GDM1 (cell line): Measurements from ENCODE around the gene MED12.
A peak's percentile ranks its signal among the peaks of the same experiment; 100 is the strongest.

Experiments used
- DNase-seq: peaks from one replicate; lab custom pipeline; 2025; lab: John Stamatoyannopoulos, UW

Gene MED12

GRCh38 chrX:71107762-71108360 lies 10.5 kb upstream of the MED12 start:
- peak; percentile 82 for DNase-seq

GRCh38 chrX:71109051-71109450 lies 9.3 kb upstream of the MED12 start:
- DNase-seq = no peak

GRCh38 chrX:71111141-71111843 lies 7.1 kb upstream of the MED12 start, which contains the start of gene IL2RG:
Gene IL2RG (minus strand): TSS chrX:71111577. CDS start chrX:71111539, 38 bp downstream.
- peak; percentile 52 for DNase-seq

DNA sequence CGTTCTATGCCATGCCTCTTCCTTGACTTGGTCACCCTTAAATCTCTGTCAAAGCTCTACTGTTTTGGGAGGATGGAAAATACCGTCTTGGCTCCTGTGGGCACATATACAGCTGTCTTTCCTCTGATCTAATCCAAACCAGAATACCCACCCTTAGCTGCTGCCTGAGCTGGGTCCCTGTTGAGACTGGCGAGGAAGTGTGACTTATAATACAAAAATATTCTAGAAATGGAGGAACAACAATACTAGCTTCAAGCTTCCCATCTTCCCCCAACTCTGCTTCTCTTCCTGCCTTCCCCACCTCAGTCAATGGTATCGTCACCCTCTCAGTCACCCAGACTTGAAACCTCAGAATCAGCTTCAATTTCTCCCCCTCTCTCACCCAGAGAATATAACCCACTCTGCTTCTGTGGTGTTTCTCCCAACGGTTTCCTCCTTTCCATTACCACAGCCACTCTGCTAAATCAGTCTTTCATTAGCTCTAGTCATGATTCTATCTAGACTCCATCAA lies 6.4 kb upstream of the MED12 start:
- DNase-seq = peak; percentile 51

- DNase-seq = no peak
Measured at GRCh38 chrX:71117358-71117757, 1.0 kb upstream of the MED12 start.

GRCh38 chrX:71118985-71119535 lies 664 bp downstream of the MED12 start:
- no peak for DNase-seq

- no peak for DNase-seq
Measured at GRCh38 chrX:71128166-71128833, 9.9 kb downstream of the MED12 start.

- DNase-seq = peak; percentile 68
Measured at GRCh38 chrX:71128915-71129765, 10.7 kb downstream of the MED12 start.

GRCh38 chrX:71131510-71131909 lies 13.1 kb downstream of the MED12 start:
- no peak for DNase-seq

DNA sequence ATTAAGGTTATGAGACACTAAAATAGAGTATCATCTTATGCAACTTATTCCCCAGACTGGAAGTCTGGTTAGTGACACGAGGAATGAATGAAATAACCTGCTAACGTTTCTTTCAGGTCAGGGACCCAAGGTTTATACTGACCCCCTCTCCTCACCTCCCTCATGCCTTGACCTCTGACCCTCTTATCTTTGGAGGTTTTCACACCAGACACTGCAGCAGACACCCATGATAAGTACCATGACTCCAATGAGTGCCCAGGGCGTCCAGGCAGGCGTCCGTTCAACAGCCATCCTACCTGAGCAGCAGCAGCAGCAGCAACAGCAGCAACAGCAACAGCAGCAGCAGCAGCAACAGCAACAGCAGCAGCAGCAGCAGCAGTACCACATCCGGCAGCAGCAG lies 22.0 kb downstream of the MED12 start:
- DNase-seq = no peak

DNA sequence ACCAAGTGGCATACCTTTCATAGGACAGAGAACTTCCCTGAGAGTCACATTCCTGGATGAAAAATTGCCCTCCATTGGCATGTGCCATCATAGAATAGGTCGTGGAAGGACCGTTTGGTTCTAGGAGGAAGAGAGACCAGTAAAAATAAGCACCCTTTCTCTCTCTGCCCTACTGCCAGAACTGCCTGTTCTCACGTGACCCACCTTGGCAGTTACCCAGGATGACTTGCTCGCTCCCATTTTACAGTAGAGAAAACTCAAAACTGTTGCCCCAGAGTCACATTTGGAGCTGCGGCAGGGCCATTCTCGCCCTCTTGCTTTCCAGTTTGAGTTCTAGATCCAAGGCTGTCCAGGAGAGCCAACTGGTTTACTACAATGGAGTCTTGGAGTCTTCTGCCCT lies 25.1 kb downstream of the MED12 start:
- no peak for DNase-seq

- DNase-seq = no peak
Measured at GRCh38 chrX:71144651-71145050, 26.3 kb downstream of the MED12 start, which contains the start of gene NLGN3. Gene NLGN3 (plus strand): TSS chrX:71144841. CDS start chrX:71147750, 2,909 bp downstream.

DNA sequence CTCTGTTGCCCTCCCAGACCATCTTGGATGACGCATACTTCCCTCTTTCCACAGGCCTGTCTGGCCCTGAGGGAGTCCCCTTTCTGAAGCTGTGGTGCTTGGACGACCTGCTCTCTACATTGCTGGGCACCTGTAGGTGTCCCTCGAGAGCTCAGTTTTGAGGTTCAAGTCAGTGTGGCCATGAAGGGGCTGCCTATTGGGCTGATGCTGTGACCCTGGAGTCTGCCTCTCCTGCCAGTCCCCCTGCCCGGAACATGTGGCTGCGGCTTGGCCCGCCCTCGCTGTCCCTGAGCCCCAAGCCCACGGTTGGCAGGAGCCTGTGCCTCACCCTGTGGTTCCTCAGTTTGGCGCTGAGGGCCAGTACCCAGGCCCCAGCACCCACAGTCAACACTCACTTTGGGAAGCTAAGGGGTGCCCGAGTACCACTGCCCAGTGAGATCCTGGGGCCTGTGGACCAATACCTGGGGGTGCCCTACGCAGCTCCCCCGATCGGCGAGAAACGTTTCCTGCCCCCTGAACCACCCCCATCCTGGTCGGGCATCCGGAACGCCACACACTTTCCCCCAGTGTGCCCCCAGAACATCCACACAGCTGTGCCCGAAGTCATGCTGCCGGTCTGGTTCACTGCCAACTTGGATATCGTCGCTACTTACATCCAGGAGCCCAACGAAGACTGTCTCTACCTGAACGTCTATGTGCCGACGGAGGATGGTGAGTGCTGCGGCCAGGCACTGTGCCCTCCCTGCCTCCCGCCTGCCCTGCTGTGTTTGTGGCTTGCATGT lies 29.3 kb downstream of the MED12 start:
- DNase-seq = no peak

GRCh38 chrX:71148278-71148663 lies 29.9 kb downstream of the MED12 start:
- no peak for DNase-seq

DNA sequence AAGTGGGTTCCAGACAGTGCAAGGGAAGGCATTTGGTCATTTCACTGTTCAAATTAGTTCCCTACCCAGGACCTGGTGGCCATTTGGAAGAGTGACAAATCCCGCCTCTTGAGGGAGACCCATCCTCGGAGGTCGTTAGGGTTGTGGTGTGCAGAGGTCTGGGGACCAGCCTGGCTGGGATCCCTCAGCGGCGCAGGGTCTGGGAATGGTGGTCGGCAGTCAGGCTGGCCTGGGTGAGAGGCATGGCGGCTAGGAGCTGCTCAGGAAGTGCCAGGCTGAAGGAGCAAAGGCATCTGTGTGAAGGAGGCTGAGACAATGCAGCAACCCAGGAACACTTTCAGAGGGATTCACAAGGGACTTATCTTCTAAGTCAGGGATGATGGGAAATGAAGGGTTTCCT lies 33.0 kb downstream of the MED12 start:
- no peak for DNase-seq

DNA sequence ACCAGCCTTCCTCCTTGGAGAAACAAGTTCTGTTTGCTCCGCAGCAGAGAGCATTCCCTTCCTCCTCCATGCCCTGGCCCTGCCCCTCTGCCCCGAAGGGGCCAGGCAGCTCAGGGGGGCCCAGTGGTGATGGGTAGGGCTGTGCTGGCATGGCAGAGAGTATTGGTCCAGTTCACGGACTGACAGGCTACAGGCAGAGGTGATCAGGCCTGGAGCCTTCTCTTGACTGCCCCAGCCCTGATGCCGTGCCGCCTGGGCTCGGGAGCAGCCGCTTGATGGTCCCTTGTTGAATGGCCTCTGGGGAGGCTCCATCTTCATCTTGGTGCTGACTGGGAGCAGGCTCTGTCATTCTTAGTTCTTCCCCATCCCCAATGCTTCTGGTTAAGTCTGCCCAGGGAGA lies 35.8 kb downstream of the MED12 start:
- DNase-seq = no peak

DNA sequence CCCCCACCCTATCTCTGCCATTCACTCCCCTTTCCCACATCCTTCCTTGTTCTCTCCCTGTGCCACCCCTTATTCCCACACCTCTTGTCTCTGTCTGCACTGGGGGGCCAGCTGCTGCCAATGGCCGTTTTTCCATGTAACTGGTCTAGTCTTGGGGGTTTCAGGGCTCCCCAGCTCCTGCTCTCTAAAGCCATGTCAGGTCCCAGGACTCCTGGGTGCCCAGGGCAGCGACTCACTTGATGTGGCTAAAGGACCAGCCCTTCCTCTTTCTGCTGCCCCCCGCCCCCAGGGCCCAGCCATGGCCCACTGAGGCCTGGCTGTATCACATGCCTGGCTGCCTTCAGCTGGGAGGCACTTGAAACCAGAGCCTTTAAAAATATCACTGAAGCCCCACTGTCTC lies 36.2 kb downstream of the MED12 start:
- no peak for DNase-seq

DNA sequence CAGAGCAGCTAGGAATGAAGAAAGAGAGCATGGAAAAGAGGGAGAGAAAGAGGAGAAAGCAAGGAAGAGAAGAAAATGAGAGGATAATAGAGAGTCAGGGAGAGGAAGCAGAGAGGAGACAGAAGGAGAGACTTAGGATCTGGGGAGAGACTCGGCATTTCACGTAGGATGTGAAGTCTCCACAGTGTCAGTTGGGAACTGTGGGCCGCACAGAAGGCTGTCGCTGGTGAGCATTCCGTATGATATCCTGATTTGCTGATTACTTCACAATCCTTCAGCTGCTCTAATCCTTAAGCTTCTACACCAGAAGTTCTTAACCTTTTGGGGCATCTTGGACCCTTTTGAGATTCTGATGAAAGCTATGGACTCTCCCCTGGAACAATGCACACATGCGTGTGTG lies 40.2 kb downstream of the MED12 start:
- DNase-seq = no peak

GRCh38 chrX:71159335-71159734 lies 40.9 kb downstream of the MED12 start:
- no peak for DNase-seq

GRCh38 chrX:71160475-71160874 lies 42.1 kb downstream of the MED12 start:
- DNase-seq = no peak

DNA sequence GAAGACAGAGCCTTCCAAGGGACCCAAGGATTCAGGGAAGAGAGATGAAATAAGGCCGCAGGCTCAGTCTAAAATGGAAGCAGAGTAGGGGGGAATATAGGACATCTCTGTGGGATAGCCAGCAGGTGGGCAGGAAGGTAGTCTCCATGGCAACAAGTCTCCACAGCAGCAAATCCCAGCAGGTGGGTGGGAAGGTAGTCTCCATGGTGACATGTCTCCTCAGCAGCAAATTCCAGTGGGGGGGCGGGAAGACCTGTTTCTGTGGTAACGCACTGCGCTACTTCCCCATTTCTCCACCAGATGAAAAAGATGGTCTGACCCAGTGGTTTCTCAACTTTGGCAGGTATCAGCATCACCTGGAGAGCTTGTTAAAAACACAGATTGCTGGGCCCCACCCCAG lies 44.6 kb downstream of the MED12 start:
- no peak for DNase-seq
